RPMI7951 (cell line): ENCODE data around the gene TXNDC5. TPM values are rescaled to one million over a fixed set of nuclear protein-coding genes. Genes with fewer than 3 reads are reported as not detected.

Source experiments
- DNase-seq: peaks from one replicate; pipeline ENCODE4 v3.0.0-alpha.2; 2012; ENCODE audit warnings: low read depth
- total RNA-seq: library from RNA; depleted of rRNA; stranded (reverse); fragments of >200 nt; shearing (Covaris generic); gene quantifications from 2 replicates; pipeline ENCODE4 v1.2.3, GENCODE V29; 2014; rRNA removed

TXNDC5 gene
- total RNA-seq, 1 experiment from 2014 or later, result 442 TPM

DNA sequence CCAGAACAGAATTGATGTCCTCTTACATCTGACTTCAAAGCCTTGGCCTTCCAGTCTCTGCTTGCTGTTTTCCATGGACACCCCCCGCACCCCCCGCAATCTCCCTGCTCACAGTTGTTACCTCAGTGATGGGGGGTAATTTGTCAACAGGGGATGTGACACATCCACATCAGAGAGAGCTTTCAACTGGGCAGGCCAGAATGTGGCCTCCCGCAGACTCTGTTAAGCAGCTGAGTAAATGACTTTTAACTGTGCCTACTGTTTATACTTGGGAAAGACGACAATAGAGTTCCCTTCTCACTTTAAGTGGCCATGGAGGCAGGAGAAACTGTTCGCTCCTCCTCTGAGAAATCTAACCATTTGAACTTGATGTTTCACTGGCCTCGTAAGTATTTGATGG lies 51.0 kb downstream of the TXNDC5 start:
- DNase-seq, result no peak

DNA sequence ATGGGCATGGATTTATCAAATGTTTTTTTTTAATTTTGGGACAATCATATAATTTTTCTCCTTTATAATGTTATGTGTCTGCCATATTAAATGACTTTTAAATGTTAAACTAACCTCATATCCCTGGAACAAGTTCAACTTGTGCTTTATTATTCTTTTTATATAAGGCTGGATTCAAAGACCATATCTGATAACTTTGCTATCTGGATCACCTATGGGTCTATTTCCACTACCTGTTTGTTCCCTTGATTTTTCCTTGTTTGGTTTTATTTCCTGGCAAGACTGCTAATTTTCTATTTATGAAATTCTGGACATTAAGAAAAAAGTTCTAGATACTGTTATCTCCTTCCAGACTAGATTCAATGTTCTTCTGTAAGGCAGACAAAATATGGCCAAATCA lies 58.8 kb downstream of the TXNDC5 start:
- no peak for DNase-seq

DNA sequence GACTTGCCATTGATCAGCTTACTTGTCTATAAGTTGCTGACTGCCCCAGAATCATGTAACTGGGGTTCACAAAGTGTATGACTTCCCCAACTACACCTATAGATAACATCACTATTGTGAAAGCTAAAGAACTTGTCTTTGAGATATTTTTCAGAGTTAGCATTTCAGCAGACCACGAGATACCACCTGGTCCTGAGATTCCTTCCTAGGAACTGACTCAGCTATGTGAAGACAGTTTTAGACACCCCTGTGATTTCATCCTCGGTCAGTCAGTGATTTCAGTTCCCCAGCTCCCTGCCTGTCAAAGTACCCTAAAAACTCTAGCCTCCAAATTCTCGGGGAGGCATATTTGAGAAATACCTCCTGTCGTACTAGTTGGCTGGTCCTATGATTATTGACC lies 62.4 kb downstream of the TXNDC5 start:
- no peak for DNase-seq

DNA sequence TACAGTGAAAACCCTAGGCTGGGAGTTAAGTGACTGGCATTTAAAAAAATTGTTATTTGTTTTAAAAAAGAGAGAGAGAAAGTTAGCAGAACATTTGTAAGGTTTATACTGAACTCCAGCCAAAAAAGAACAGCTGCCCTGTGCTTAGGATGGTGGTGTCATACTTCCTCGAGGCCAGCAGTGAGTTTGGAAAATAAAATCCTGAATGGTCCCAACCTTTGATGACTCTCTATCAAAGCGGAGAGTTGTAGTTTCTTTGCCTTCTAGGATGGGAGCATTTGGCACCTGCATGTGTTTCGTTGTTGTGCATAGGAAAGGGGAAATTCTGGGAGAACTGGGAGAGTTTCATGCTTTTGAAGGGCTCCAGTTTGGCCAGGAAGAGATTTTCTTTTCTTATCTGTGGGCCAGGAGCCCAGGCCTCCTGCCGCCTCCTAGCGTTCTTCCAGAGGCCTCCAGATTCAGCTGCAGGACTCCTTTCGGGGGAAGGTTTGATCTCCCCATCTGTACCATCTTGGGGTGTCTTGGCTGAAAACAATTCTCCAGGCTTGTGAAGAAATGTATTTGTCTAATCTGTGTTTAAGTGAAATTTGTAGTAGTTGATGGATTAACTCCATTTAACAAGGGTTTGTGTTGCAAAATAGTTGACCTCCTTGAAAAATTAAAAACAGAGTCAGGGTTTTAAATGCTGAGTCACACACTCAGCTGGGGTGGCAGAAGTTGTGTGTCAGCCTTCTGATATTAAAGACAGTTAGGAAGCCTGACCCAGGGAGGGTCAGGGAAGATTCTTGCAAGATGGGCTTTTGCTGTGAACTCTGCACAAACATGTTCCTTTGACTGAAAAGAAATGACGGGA lies 63.4 kb downstream of the TXNDC5 start:
- DNase-seq, result no peak

DNA sequence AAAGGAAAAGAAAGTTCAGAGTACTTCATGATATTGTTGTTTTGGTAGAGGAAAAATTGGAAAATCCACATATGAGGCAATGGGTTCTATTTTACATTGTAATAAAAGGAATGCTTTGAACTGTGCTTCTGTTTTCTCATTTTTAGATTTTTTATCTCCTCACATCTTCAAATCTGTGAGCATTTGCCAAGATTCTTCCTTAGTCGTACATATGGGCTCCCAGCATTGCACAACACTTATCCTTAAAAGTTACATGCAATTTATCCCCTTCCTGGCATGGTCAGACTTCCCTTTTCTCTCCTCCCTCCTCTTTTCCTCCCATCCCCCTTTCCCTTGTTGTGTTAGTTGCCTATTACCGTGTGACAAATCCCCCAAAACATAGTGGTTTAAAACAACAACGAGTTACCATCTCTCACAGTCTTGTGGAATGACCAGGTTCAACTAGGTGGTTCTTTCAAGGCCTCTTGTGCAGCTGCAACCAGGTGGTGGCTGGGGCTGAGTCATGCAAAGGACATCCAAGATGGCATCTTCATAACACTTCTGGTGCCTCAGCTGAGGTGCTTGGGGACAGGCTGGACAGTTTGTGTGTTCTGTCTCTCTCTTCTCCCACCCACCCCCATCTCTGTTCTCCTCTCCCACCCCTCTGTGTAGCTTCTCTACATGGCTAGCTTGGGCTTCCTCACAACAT lies 68.7 kb downstream of the TXNDC5 start:
- DNase-seq, result no peak

DNA sequence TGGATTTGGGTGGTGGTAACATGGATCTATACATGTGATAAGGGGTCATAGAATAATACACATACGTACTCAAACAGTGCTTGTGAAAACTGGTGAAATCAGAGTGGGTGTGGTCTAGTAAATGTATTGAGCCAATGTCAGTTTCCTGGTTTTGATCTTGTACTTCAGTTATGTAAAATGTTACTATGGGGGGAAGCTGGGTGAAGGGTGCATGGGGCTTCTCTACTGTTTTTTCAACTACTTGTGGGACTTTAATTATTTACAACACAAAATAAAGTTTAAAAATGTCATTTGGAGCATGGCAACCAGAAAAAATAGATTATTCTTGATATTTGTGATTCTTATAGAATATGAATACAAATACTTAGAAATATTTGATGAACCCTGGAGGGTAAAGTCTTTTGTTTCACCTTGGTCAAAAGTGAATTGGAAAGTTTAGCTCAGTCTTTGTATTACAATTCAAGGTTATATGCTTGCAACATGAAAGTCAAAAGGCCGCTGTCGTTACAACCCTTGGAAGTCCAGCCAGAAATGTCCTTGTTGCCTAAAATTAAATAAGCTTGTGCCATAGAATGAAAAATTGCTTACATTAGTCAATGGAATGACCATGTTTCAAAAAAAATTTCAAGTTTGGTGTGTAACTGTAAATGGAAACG lies 74.1 kb downstream of the TXNDC5 start:
- DNase-seq, result no peak

DNA sequence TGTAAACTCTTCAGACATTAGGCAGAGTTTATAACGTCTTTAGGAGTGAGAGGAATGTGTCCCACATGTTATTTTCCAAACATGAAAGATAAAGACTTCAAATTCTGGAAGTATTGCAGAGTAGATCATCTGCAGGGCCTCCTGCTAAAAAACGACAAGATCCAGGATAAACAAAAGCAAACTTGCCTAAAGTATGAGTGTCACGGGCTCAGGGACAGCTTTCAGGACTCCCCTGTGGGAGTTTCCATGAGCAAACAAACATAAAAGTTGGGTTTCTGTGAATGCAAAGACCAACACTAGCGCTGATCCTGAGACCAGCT lies 76.9 kb downstream of the TXNDC5 start:
- DNase-seq, result no peak

DNA sequence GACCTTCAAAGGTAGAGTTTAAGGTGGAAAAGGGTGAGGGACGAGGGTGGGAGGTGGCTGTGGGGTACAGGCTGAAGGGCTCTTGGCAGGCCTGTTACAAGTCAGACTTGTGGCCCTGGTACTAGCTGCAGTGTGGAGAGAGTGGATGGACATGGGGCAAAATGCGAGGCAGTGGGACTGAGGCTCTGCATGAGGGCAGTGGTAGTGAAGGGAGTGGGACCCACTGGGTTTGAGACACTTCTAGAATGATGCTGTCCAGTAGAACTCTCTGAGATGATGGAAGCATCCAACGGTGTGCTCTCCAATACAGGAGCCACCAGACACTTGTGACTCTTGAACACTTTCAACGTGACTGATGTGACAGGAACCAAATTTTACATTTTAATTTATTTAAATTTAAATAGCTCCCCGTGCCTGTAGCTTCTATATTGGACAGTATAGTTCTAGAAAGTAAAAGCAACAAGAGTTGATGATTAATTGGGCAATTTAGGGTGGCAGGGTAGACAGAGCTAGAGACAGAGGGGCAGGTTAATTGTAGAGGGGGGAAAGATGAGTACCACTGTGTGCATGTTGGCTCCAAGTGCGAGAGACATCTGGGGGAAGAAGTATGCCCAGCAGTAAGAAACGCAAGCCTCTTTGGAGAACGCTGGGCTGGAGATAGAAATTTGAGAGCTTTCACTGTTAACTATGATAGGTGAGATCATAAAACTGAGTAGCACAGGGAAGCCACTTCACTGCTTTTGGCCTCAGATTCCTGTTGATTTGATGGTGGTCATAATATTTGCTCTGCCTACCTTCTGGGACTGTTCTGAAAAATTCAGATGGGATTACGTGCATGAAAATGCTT lies 77.5 kb downstream of the TXNDC5 start:
- DNase-seq, result no peak

Other genes starting within 250 kb of the TXNDC5 start
- not detected in 2 replicates for gene BMP6, start 184.7 kb downstream of the TXNDC5 start, total RNA-seq
- 16.3 and 18.6 TPM in 2 replicates for gene BLOC1S5, start 153.6 kb upstream of the TXNDC5 start, total RNA-seq
- 185 and 229 TPM in 2 replicates for gene EEF1E1, start 191.8 kb upstream of the TXNDC5 start, total RNA-seq